Dedifferentiated amniotic fluid mesenchymal stem cell (primary cell): ENCODE data around the gene TLX2.

Experiments used
- DNase-seq: peaks from one replicate; pipeline ENCODE4 v3.0.0-alpha.2; 2016; ENCODE audit errors: extremely low spot score

TLX2 gene

DNA sequence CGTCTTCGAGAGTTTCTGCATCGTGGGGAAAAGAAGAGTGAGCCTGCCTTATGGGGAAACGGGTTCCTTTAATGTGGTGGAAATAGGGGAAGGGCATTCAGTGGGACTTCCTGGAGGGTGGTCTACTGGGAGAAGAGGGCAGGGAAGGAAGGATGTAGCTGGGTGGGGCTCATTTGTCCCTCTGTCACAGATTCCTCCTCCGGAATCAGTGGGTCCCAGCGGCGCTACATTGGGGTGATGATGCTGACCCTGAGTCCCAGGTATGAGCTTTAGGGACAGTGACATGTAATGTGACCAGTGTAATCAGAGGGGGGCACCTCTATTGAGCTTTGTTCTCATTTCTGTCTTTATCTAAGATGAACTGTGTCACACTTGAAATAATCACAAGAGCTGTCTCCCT, 17.4 kb downstream of the TLX2 start:
- DNase-seq: no peak

DNA sequence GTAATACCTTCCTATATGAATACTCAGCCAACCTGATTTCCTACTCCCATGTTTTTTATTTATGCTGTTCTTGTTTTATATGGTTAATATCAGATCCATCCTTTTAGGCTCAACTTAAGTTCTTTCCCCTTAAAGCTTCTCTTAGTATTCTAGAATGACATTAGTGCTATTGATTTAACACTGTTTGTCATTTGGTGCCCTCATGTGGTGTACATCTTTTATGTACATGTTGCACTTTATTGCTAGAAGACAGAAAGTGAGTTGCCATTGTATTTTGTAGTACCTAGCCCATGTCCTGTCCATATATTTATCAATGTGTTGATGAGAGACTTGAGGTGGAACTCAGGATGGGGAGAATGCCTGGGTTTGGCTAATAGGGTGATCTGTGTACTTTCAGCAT, 18.0 kb downstream of the TLX2 start:
- no peak for DNase-seq

DNA sequence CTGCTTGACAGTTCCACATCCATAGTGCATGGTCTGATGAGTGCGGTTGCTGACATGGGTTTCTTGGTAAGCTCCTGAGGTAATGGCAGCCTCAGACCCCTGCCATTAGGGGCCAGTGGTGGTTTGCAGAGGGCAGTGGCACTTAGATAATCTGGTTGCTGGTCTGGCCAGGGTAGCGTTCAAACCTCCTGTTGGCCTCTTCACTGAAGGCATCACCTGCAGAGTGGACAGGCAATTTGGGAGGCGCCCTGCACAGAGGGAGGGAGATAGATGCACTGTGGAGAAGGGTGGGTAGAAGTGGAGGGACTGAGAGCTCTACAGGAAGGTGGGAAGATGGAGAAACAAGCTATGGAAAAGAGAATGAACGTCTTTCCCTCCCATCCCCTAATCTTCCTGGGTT, 19.2 kb downstream of the TLX2 start:
- no peak for DNase-seq

DNA sequence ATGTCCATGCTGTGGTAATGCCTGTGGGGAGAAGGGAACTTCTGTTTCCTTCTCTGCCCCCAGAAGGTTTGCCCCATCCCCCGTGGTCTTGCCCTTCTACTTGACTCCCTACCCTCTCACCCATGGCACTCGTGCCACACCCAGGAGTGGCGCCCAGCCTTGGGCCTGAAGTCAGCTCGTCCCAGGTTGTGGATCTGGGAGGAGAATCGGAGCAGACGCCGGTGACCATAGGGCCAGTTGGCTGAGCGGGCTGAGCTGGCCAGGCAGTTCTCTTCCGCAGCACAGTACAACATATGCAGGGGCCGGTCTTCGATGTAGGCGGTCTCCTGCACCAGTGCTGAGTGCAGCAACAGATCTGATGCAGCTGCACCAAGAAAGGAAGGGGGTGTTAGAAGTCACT, 20.2 kb downstream of the TLX2 start:
- DNase-seq: no peak

DNA sequence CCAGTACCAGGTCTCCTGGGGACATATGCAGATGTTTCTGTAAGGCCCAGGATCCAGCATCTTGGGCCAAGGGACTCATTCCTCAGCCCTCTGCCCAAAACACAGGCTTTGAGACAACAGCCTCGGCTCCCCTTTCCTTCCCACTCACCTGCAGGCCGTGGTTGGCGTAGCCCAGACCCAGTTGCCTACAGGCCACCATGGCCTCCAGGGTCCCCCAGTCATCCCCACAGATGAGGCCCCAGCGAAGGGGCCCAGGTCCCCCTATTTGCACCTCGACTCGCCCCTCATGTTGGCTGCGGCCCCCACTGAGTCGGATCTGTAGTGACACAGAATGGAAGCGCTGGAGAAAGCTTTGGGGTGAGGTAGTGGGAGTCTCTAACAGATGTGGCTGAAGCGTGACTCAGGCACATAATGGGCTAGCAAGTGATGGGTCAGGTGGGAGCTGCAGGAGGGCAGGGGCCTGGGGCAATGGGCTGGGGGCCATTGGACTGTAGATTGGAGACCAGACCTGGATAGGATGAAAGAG, 21.3 kb downstream of the TLX2 start:
- DNase-seq: no peak

DNA sequence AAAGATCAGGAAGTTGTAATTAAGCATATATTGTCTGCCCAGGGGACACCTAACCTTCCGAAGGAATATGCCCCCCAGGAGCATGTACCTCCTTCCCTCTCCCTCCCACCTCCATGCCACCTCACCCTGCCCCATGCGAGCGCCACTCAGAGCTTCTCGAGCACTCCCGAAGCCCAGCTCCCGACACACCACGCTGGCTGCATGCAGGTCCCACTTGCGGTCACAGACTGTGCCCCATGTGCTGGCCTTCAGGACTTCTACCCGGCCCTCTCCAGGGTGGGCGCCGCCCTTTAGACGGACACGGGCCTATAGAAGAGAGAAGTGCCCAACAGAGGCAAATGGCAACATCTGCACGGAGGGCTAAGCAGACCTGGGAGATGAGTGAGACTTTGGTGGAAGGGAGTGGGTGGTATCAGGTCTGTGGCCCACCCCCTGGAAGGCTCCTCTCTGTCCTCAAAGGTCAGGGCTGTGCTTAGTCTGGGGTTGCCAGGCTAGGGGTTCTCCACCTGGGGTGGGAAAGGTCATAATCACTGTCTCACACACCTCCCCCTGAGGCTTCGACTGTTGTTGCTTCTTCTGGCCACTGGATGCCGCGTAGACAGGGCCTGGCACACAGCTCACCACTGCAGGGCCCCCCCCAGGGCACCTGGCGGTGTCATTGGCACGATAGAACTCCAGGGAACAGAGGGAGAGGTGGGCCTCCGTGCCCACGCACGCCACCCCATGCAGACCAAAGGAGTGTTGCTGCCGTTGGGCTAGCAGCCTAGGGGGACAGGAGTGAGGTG, 22.1 kb downstream of the TLX2 start:
- no peak for DNase-seq

DNA sequence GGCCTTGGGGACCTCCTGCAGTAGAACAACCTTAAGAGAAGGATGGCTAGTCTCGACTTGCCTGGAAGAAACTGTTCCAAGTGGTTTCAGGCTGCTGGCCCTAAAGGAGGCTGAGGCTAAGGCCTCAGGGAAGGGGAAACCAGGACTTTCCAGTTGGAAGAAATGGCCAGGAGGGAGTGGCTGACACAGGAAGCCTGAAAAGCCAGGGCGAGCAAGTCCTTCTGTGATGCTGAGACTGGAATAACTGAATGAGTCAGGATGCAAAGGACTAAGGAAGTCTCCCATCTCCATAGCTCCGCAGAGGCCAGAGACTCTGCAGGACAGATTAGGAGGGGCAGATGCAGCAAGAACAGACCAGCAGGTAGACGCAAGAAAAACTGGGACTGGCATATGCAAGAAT, 22.9 kb downstream of the TLX2 start:
- no peak for DNase-seq

DNA sequence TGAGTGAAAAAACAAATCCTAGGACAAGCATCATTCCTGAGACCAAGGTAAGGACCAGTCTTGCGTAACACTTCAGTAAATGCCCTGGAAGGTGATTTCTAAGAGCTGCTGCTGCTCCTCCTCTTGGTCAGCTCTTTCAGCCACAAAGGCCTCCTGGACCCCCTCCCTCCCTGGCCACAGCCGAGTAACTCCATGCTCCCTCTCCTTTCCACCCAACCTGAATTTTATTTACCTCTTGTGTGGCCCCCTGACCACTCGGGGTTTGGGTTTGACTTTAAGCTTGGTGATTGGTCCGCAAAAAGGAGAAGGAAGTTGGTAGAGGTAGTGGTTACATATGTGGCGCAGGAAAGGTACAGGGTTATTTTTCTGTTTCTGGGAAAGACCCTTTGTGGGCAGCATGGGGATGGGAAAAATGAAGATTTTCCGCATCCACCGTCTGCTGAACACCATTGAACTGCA, 24.7 kb downstream of the TLX2 start:
- DNase-seq: no peak

DNA sequence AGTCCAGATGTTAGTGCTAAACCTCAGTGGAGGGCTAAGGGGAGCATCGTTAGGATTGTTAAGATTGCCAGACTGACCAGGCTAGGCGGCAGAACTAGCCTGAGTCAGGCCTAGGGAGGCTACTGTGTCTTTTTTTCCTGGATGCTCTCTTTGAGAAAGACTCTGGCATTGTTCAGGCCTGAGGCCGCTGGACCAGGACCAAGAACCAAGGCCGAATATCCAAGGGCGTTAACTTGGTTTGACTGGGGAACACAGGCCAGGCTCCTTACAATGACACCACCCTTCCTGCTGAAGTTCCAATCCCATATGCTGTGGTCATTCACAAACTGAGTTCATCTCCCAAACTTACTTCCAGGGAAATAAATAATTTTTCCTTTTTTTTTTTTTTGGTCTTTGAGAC, 26.0 kb downstream of the TLX2 start:
- no peak for DNase-seq

DNA sequence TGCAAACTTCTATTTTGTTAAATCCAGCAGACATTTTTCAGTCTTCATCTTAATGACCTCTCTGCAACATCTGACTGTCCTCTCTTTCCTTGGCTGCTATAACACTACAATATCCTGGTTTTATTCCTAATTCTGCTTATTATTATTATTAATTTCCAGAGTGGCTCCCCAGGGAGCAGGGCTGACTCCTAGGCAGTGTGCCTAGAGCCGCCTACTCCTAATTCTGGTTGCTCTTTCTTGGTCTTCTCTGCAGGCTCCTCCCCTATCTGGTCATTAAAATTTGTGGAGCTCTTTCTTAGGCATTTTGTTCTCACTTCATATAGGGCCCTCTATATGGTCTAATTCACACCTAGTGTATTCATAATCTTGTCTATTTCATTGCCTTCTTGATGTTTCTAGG, 28.7 kb downstream of the TLX2 start:
- DNase-seq: no peak

DNA sequence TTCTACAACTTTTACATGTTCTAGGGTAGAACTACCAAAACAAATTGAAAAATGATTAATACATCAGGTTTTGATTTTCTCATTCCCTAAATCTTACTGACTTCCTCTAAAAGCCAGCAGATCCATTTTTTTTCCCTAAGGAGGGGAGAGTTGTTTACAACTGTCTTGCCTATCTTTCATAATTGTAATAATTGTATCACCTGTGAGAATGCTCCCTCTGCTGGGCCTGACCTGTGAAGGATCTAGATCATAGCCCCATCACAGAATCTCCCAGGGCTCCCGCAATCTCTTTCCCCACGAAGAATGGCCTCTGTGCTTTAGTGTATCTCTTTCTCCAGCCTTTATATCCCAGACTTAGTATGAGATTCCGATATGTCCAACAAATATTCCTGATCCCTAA, 30.4 kb downstream of the TLX2 start:
- DNase-seq: no peak

DNA sequence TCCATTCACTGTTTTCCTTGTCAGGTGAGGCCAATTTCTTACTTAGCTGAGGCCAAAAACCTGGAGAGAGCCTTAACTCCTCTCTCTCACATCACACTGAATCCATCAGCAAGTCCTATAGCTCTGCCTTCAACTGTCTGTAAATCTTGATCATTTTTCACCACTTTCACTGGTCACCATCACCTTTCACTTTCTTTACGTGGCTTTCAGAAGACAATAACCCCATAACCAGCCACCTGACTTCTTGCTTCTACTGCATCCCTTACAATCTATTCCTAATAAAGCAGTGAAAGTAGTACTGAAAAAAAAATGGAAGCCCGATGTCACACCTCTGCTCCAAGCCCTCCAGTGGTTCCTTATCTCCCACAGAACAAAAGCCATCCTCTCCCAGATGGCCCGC, 31.8 kb downstream of the TLX2 start:
- no peak for DNase-seq

DNA sequence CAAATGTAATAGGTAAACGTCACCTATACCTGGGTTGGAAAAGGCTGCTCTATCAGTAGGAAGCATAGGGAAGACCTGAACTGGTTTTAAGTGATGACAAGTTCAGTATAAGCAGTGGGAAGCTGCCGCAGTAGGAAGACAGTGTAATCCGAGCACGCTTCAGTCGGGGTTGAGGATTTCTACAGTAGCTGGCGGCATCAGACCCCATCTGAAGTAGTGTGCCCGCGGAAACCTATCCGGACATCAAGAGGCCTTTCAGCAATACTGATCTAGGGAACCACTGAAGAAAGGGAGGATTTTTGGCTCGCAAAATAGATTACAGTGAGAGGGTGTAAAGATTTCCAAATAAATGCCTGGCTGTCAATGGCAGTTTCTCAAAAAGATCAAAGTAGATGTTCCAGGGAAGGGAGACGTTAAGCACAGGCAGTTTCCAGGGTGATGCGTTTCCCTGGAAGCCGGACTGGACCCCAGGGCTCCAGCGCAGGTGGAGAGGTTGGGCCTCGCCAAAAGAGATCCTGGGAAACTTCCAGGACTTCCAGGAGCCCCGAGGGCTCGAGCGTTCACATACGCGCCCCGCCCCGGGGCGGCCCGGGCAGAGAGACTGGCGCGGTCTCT, 34.1 kb downstream of the TLX2 start:
- DNase-seq: no peak

DNA sequence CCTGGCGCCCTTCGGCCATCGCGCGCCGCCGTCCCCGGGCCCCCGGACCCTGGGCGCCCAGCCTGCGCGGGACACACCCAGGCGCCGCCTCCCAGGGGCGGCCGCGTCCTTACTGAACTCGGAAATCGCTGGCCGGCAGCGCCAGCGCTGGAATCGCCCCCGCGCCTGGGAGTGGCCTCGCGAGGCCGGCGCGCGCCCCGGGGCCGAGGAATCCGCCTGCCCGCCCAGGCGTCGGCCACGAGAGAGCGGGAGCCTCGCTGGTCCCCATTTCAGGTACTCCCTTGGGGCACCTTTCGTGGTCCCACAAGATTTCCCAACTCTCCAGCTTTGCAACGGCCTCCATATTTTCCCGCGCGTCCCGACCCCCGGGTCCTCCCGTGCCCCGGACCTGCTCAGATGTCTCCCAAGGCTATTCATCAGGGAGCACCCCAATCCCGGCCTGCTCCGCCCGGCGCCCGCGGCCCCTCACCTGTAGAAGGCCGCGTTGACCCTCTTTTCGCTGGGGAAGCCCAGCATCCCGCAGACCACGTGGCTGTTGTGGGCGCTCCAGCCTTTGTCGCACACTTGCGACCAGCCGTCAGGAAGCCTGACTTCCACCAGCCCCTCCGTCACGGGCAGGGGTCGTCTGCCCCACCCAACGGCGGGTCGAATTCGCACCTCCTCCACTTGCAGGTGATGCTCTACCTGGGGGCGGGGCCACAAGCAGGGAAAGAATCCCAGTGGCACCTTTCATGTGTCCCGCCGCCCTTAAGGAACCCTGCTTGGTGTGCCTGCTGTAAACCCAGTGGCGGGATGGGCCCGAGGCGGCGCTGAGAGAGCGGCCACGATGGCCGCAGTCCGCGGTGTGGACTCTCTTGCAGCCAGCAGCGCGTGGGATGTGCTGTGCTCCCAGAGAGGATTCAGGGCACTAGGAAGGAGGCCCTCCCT, 34.9 kb downstream of the TLX2 start:
- peak; percentile 39 for DNase-seq

DNA sequence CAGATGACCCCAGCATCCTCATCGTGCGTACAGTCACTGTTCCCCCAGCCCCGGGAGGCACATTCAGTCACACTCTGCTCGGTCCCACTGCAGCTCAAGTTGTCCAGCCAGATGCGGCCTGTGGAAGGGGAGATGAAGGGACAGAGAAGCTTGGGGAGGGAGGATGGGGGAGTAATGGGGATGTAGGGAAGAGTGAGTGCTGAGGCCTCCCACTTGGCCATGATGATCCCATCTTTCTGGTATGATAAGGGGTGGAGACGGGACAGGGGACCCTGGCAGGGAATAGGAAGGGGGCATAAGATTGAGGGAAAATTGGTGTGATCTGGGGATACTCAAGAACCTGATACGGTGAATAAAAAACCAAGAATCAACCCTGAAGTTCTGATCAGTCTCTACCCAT, 36.0 kb downstream of the TLX2 start:
- no peak for DNase-seq

DNA sequence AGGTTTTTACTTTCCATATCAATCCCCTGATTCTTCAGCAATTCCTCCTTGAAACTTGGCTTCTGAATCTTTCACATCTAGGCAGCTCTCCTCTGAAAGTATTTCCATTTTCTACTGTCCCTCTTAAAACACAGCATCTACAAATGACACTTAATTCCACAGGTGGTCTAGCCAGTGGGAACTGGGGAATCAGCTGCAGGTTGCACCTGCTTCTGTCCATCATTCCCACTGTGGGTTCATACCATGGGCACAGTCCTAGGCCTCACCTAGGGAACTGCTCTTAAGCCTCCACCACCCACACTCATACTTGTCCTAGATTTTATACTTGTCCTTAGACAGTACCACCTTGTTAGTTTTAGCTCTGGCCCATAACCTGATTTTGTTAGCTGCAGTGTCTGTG, 37.3 kb downstream of the TLX2 start:
- no peak for DNase-seq

DNA sequence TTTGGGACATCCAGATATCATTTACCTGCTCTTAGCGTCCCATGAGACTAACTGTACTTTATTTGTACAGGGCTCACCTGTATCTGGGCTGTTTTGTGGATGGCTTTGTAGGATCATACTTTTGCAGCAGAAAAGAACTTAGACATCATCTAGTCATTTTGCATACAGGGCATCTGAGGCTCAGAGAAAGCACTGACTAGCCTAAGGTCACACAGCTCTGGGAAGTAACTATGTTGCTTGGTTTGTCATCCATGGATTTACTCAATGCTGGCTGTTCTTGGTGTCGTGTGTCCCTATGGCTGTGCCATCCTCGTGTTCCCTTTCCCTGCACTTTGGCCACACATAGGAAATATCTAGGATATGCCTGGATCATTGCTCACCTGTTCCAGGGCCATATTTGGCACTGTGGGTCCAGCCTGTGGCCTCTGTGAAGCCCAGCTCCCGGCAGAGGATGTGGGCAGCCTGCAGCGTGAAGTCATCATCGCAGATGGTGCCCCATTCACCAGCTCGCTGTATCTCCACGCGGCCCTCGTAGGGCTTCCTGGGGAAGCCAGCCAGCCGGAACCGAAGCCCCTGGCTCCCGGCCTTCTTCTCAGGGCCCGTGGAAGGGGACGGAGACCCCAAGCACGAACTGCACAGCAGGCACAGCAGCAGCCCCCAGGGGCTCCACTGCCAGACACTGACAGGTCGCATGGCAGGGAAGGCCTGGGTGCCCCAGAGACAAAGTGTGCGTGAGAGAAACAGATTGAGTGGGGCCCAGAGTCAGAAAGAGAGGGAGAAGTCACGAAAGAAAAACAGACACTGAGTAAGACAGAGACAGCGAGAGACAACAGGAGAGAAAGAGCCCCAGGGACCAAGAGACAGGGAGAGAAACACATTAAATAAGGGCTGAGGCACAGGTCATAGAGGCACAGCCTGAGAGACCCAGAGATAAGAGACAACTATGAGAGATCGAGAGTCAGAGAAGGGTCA, 38.0 kb downstream of the TLX2 start:
- DNase-seq: no peak

DNA sequence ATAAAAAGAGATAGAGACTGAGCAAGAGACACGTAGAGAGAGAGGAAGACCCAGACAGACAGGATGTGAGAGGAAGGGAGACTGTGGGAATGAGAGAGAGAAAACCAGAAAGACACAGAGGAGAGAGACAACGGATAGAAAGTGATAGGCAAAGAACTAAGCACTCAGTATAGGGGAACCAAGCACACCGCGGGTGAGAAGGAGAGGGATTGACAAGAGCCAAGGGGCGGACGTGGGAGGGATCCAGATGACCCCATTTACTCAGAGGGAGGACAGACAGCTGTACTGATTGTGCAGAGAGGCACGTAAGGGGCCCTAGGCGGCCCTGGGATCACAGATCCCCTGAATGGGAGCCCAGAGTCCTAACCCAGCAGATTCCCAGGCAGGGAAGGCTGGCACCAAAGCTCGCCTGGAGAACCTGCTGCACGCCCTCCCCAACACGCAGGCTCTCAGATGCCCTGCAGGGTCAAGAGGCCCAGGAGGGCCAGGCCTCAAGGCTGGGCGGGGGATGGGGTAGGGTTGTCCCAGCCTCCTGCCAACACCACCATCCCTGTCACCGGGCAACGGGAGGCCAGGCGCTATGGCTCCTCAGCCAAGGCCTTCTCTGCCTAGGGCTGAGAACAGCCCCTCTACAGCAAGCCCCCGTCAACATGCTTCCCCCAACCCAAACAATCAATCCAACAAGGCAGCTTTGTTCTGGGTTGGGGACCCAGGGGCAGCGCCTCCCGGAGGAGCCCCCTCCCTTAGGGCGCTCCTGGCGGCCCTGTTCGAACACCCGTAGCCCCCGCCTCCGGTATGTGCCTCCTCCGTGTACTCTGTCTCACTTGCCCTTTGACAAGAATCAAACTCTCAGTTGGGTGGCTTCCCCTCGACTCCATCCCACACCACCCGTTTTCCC, 38.9 kb downstream of the TLX2 start:
- no peak for DNase-seq

DNA sequence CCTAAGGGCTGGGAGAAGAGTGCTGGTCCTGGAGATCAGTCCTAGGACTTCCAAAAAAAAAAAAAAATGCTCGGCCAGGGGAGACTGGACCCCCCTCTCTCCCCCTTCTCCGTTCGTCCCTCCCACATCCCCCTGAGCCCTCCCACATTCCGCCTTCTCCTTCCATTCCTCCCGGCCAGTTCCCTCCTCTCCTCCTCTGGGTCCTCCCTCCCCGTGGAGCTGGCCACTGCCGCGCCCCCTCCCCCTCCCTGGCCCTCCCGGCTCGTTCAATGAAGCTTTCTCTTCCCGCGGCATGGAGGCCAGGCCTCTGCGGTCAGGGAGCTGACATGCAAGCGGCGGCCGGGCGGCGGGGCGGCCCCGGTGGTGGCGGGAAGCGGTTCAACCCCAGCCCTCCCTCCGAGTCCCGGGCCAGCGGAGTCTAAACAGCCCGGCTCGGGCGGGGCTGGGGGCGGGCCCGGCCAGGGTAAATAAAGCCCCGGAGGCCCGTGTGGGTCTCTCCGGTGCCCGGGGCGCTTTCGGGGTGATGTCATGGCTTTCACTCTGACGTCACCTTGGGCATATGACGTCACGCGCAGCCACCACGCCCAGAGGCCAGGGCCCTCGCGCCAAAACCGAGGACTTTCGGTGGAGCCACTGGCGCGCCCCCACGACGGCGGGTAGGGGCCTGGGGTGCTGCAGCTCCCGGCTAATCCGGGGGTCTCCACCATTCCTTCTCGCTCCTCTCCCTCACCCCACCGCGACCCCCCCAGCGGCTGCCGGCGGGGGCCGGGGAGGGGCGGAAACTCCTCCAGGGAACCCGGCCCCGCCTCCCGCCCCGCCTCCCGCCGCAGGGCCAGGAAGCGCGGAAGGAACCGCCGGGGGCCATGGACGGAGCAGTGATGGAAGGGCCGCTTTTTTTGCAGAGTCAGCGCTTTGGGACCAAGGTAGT, 39.9 kb downstream of the TLX2 start, which contains the start of the genes DOK1 and LOXL3:
TSS of gene DOK1 (plus strand) at position 829 of the 928 bp plus-strand sequence. CDS start at position 864, 35 bp downstream.
TSS of gene LOXL3 (minus strand) at position 51 of the 928 bp plus-strand sequence. CDS start 1,308 bp downstream, outside the sequence.
- DNase-seq: peak; percentile 76
